NCI-H510A (cell line): Measurements from ENCODE around the gene TAPBP.
"Not testable (repeated sequence)": the region's sequence is repeated elsewhere in the genome, so short reads cannot be mapped to it uniquely, and the experiment has no call there.

Experiments
- DNase-seq: peaks from one replicate; lab custom pipeline; 2025; lab: John Stamatoyannopoulos, UW

The TAPBP gene

DNA sequence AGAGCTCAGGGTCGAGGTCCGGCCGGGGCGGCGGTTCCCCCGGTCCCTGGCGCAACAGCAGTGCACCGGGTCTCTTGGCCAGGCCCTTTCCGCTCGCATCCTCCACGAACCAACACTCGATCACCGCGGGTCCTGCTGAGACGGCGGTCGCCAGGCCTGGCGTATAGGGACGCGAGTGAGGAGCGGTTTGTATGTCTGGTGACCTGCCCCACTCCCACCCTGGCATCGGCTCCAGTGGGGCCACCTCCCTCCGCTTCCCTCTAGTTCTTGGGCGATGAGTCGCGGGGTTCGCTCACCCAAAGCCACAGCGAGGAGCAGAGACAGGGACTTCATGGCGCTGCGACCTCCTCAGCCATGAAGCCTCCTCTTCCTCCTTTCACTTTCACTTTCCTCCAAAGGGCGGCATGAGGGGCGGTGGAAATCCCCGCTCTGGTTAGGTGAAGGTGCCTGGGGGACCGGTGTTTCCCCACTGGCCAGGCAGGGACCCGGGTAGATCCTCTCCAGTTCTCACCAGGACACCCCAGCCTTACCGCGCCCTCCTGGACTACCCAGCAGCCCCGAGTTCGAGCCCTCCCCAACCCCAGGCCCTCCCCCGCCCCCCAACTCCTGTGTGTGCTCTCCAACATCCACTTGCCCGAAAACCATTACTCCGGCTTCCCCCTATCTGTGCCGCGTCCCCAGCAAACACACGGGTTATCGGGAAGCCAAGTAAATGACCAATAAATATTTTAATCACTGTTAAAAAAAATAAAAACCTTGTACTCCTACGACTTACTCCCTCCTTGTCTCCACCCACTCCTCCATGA, at the start of gene TAPBP:
TAPBP (minus strand) TSS at position 370 of the 806 bp plus-strand sequence; CDS start at position 333, 37 bp downstream.
- DNase-seq: no peak

DNA sequence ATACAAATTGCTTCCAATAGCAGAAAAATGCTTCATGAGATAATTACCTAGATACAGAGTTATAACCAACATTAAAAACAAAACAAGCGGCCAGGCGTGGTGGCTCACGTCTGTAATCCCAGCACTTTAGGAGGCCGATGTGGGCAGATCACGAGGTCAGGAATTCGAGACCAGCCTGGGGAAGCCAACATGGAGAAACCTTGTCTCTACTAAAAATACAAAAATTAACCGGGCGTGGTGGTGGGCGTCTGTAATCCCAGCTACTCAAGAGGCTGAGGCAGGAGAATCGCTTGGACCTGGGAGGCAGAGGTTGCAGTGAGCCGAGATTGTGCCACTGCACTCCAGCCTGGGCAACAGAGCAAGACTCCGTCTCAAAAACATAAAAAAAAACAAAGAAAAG, 49.6 kb upstream of the TAPBP start:
- not testable (repeated sequence) for DNase-seq

DNA sequence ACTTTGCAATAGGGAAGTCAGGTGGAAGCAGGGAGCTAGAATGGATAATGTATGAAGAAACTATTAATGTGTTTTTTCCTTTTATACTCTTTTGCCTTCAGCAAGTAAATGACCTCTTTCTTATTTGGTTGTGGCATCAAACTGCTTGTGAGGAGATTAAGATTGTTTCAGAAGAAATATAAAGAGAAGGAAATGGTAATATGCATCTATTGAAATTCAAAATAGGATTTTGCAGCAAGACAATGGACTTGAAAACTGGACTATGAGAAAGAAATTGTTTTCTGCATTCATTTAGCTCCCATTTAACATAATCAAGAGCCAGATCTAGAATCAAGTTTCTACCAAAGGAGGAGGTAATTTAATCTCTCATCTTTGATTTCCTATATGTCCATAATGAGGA, 45.5 kb upstream of the TAPBP start:
- DNase-seq: no peak

DNA sequence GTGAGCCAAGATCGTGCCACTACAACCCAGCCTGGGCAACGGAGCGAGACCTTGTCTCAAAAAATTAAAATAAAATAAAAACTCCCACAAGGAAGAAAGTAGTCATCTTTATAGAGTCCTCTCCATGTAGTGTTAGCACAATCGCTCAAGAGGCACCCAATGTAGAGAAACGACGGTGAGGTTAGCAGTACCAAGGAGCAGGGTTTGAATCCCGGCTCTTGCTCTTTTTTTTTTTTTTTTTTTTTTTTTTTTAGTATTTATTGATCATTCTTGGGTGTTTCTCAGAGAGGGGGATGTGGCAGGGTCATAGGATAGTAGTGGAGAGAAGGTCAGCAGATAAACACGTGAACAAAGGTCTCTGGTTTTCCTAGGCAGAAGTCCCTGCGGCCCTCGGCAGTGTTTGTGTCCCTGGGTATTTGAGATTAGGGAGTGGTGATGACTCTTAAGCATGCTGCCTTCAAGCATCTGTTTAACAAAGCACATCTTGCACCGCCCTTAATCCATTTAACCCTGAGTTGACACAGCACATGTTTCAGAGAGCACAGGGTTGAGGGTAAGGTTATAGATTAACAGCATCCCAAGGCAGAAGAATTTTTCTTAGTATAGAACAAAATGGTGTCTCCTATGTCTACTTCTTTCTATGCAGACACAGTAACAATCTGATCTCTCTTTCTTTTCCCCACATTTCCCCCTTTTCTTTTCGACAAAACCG, 43.4 kb upstream of the TAPBP start:
- DNase-seq: not testable (repeated sequence)

- no peak for DNase-seq
These were observed 42.4 kb upstream of the TAPBP start for GRCh38 chr6:33356295-33356694.

GRCh38 chr6:33355860-33356259, 42.0 kb upstream of the TAPBP start:
- DNase-seq: not testable (repeated sequence)

DNA sequence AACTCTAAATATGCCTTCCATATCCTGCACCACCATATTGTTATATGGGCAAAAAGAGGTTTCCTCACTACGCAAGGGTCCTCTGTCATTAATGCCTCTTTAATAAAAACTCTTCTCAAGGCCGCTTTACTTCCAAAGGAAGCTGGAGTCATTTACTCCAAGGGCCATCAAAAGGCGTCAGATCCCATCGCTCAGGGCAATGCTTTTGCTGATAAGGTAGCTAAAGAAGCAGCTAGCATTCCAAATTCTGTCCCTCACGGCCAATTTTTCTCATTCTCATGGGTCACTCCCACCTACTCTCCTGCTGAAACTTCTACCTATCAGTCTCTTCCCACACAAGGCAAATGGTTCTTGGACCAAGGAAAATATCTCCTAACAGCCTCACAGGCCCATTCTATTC, 33.9 kb upstream of the TAPBP start:
- no peak for DNase-seq

GRCh38 chr6:33346972-33347371, 33.1 kb upstream of the TAPBP start:
- not testable (repeated sequence) for DNase-seq

- DNase-seq: peak; percentile 53
These were observed 31.1 kb upstream of the TAPBP start for GRCh38 chr6:33344701-33345697.

DNA sequence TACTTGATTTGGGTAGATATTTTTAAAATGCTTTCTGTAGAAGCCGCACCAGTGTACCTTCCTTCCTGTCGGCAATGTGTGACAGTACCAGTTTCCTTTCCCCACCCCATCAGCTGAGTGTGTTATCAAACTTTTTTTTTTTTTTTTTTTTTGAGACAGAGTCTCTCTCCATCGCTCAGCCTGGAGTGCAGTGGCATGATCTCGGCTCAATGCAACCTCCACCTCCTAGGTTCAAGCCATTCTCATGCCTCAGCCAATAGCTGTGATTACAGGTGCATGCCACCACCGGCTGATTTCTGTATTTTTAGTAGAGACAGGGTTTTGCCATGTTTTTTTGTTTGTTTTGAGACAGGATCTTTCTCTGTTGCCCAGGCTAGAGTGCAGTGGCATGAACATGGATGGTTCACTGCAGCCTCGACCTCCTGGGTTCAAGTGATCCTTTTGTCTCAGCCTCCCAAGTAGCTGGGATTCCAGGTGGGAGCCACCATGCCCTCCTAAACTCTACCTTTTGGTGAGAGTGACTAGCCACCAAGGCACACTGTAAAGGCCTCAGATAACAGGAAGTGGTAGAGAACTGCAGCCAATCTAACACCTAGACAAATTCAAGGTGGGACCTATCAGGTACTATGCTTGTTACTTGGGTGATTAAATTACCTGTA, 30.2 kb upstream of the TAPBP start:
- no peak for DNase-seq

GRCh38 chr6:33343606-33343952, 29.7 kb upstream of the TAPBP start:
- DNase-seq: not testable (repeated sequence)

GRCh38 chr6:33339193-33339592, 25.3 kb upstream of the TAPBP start:
- DNase-seq: no peak

GRCh38 chr6:33336495-33336894, 22.6 kb upstream of the TAPBP start:
- no peak for DNase-seq

- no peak for DNase-seq
These were observed 22.0 kb upstream of the TAPBP start for GRCh38 chr6:33335916-33336315.

- DNase-seq: no peak
These were observed 19.8 kb upstream of the TAPBP start for GRCh38 chr6:33333666-33334065.

DNA sequence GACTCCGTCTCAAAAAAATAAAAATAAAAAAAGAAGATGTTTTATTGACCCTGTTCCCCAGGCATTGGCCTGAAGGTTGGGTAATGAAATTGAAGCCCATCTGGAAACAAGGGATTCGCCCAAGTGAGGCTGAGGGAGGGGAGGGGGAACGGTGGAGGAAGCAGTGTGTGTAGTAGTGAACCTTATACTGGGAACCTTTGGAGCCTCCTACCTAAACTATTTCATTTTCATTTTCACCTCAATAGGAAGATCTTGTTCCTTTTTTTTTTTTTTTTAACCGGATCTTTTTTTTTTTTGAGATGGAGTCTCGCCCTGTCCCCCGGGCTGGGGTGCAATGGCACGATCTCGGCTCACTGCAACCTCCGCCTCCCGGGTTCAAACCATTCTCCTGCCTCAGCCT, 16.9 kb upstream of the TAPBP start:
- no peak for DNase-seq

DNA sequence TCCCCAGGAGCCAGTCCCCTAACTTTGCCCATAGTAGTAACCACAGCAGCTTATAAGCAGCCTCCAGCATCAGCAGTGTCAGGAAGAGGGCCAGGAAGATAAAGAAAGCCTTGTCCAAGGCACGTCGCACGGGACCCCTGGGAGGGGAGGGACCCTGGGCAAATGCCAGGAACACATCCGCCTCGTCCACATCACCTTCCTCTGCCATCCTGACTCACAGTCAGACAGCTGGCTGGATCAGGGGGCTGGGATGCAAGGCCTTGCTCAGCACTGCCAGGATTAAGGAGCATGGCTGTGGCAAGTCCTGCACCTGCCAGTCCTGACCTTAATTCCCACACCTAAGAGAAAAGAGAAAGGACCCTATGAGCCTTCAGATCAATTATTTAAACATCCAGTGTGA, 15.2 kb upstream of the TAPBP start:
- DNase-seq: no peak

DNA sequence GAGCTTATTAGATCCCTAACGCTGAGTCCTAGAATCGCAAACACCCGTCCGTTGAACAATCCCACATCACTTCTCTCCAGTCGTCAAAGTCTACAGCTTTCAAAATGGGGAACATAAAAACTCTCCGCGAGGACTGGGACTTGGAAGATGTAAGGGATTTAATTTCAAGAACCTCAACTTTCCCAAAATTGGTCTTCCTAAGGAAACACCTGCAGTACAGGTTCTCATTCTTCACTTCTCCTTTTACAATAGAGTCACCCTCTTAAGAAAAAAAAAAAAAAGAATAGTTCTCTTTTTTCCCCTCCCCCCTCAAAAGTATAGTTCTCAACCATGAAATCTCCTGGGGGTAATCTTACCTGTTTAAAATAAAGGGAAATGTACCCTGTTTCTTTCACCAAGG, 10.2 kb upstream of the TAPBP start:
- no peak for DNase-seq

GRCh38 chr6:33323623-33323948, 9.7 kb upstream of the TAPBP start:
- DNase-seq: no peak

DNA sequence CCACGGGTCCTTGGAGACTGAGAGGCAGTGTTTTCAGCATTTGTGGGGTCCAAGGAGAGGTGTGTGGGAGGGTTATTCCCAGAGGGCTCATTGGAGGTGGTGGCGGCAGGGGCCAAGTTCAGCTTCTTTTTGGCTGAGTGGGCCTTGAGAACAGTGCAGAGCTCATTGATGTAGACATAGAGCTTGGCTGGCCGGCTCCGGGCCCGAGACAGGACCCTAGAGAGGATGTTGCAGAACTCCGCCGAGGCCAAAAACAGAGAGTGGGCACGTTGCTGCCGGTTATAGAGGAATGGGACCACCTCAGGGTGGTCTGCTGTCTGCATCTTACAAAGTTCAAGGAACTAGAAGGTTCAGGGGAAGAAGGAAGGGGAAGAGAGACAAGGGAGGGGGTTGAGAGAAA, 7.3 kb upstream of the TAPBP start:
- no peak for DNase-seq

GRCh38 chr6:33320315-33321181, 6.7 kb upstream of the TAPBP start:
- DNase-seq: peak; percentile 44
